GM18499 (cell line): Measurements from ENCODE around the gene LRRC74A.

Source experiments
- ATAC-seq: cut with Tn5 transposase; IDR thresholded peaks from one replicate; pipeline ENCODE4 v1.9.1; 2021; ENCODE audit warnings: moderate number of reproducible peaks; ENCODE audit not compliant: insufficient read depth, unreplicated experiment

LRRC74A gene

GRCh38 chr14:76918256-76918781 lies 92.1 kb downstream of the LRRC74A start:
- no peak for ATAC-seq

- ATAC-seq, result no peak
These were observed 92.7 kb downstream of the LRRC74A start for GRCh38 chr14:76918782-76919394.
